ENCODE results near the gene MRRF.

MRRF gene

GRCh38 chr9:122226142-122226757, 38.4 kb upstream of the MRRF start:
- Histone ChIP-seq H3F3A (ENCODE audit: control insufficient read depth, insufficient read depth) (no peaks in the 10 kb centered on the region), H3K27ac (ENCODE audit: low read depth, low read length) (no peak overlapping the region), H3K27me3 (ENCODE audit: control insufficient read depth, low read length) (peaks cover 25% of the 10 kb centered on the region), H3K36me3 (ENCODE audit: control insufficient read depth, low read length) (no peaks in the 10 kb centered on the region), H3K4me2 (ENCODE audit: low read length) (no peak overlapping the region), H3K9me2 (replicated peaks; ENCODE audit: control insufficient read depth, low read length) (no peaks in the 10 kb centered on the region), H3K79me2 (ENCODE audit: control insufficient read depth, low read length) (no peaks in the 10 kb centered on the region), H4K20me1 (ENCODE audit: control insufficient read depth, insufficient read depth, low read depth, low read length) (no peaks in the 10 kb centered on the region), H3K4me3 (ENCODE audit: low read length) (no peak overlapping the region), H3K9me3 (ENCODE audit: control insufficient read depth, insufficient read depth, low read length) (no peaks in the 10 kb centered on the region), H3K4me1 (ENCODE audit: control insufficient read depth, low read length) (no peaks in the 10 kb centered on the region)
- no peak for TF ChIP-seq EZH2phosphoT487 (IDR thresholded peaks at IDR 0.05; ENCODE audit: borderline replicate concordance, low read length)
- no peak for TF ChIP-seq CTCF (IDR thresholded peaks at IDR 0.05; ENCODE audit: low read depth, low read length, poor library complexity, severe bottlenecking)

GRCh38 chr9:122226758-122227574, 37.7 kb upstream of the MRRF start:
- Histone ChIP-seq H3K79me2 (ENCODE audit: control insufficient read depth, low read length) (no peaks in the 10 kb centered on the region), H3K27ac (ENCODE audit: low read depth, low read length) (no peak overlapping the region), H3K4me2 (ENCODE audit: low read length) (no peak overlapping the region), H3K27me3 (ENCODE audit: control insufficient read depth, low read length) (peaks cover 24% of the 10 kb centered on the region), H3K9me2 (replicated peaks; ENCODE audit: control insufficient read depth, low read length) (no peaks in the 10 kb centered on the region), H3K4me1 (ENCODE audit: control insufficient read depth, low read length) (no peaks in the 10 kb centered on the region), H3K4me3 (ENCODE audit: low read length) (no peak overlapping the region), H3K36me3 (ENCODE audit: control insufficient read depth, low read length) (no peaks in the 10 kb centered on the region), H4K20me1 (ENCODE audit: control insufficient read depth, insufficient read depth, low read depth, low read length) (no peaks in the 10 kb centered on the region), H3F3A (ENCODE audit: control insufficient read depth, insufficient read depth) (no peaks in the 10 kb centered on the region), H3K9me3 (ENCODE audit: control insufficient read depth, insufficient read depth, low read length) (no peaks in the 10 kb centered on the region)
- no peak for TF ChIP-seq EZH2phosphoT487 (IDR thresholded peaks at IDR 0.05; ENCODE audit: borderline replicate concordance, low read length)
- TF ChIP-seq CTCF (IDR thresholded peaks at IDR 0.05; ENCODE audit: low read depth, low read length, poor library complexity, severe bottlenecking) = no peak

GRCh38 chr9:122227575-122227900, 37.1 kb upstream of the MRRF start:
- Histone ChIP-seq H3F3A (ENCODE audit: control insufficient read depth, insufficient read depth) (no peaks in the 10 kb centered on the region), H3K79me2 (ENCODE audit: control insufficient read depth, low read length) (no peaks in the 10 kb centered on the region), H3K4me1 (ENCODE audit: control insufficient read depth, low read length) (no peaks in the 10 kb centered on the region), H3K36me3 (ENCODE audit: control insufficient read depth, low read length) (no peaks in the 10 kb centered on the region), H4K20me1 (ENCODE audit: control insufficient read depth, insufficient read depth, low read depth, low read length) (no peaks in the 10 kb centered on the region), H3K27me3 (ENCODE audit: control insufficient read depth, low read length) (peaks cover 22% of the 10 kb centered on the region), H3K27ac (ENCODE audit: low read depth, low read length) (no peak overlapping the region), H3K4me3 (ENCODE audit: low read length) (no peak overlapping the region), H3K9me3 (ENCODE audit: control insufficient read depth, insufficient read depth, low read length) (no peaks in the 10 kb centered on the region), H3K4me2 (ENCODE audit: low read length) (no peak overlapping the region), H3K9me2 (replicated peaks; ENCODE audit: control insufficient read depth, low read length) (no peaks in the 10 kb centered on the region)
- TF ChIP-seq EZH2phosphoT487 (IDR thresholded peaks at IDR 0.05; ENCODE audit: borderline replicate concordance, low read length) = no peak
- no peak for TF ChIP-seq CTCF (IDR thresholded peaks at IDR 0.05; ENCODE audit: low read depth, low read length, poor library complexity, severe bottlenecking)

Measured in DOHH2 (cell line).